ENCODE measurements around the gene MRPL36.
"Not testable (repeated sequence)": the region's sequence is repeated elsewhere in the genome, so short reads cannot be mapped to it uniquely, and the experiment has no call there.

MRPL36 gene

DNA sequence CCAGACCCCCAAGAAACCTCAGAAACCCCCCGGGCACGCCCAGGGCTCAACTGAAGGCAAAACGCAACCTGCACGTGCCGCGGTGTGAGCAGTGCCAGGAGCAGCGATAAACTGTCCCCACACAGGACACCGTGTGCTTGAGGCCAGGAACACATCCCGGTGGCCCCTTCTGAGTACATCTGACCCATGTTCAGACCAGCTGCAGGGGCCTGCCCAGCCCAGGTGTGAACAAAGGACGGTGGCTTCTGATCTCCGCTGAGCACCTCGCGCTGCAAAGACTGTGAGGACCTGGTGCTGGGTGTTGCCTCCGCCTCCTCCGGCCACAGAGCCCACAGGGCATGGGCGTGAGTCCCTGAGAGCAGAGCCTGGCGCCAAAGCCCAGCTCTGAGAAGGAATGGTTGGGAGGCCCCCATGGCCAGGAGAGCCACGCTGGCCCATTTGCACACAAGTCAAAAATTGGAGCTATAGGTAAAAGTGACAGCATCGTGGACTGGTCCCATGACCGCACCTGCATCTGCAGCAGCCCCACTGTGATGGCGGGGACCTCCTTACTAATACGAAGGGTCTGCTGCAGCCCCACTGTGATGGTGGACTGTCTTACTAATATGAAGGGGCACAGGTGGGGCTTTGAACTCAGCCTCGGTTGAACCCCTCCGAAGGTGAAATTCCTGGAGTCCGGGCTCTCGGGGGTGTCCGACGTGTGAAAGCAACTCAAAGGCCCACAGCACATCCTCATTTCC lies 33.0 kb upstream of the MRPL36 start:
- no peak for DNase-seq (ENCODE audit: low read depth)

DNA sequence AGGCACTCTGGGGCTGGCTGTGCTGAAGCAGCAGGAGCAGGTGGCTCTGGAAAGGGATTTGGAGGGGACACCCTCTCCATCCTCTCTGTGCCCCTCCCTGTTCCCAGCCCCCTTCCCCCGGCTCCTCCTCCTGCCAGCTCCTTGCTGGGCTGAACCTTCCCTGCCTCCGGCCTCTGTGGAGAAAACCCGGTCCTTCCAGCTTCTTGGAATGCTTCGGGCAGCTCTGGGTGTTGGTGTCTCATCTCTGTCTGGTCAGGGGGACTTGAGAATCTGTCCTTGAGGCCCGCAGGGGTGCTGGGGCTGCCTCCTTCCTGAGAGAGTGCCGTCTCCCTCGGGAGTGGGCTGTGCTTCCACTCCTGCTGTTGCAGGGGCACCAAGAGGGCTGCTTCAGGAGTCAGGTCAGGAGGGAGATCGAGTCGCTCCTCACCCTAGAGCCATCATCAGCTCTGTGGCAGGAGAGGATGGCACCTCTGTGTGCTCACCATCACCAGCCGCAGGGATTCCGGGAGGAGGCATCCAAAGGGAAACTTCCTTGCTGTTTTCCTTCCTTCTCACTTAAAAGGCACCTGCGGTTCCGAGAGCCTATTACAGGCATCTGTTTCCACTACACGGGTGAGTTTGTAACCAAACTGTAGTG lies 32.2 kb upstream of the MRPL36 start:
- no peak for DNase-seq (ENCODE audit: low read depth)

DNA sequence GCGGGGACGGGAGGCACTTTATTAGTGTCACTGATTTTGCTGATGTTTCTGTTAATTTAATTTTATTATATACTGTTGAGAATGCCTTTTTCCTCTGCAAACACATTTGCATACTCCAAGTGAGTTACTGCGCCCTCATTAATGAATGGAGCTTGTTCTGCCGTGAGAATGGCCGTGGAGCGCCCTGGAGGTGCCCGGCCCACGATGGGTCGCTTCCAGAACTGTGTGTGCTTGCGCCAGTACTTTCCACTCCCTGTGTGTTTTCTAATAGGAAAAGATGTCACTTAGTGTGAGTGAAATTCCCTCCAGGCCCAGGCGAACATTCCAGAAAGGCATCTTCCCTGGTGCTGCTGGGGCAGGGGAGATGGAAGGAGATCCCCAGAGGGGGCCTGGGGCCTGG lies 31.6 kb upstream of the MRPL36 start:
- DNase-seq (ENCODE audit: low read depth): no peak

DNA sequence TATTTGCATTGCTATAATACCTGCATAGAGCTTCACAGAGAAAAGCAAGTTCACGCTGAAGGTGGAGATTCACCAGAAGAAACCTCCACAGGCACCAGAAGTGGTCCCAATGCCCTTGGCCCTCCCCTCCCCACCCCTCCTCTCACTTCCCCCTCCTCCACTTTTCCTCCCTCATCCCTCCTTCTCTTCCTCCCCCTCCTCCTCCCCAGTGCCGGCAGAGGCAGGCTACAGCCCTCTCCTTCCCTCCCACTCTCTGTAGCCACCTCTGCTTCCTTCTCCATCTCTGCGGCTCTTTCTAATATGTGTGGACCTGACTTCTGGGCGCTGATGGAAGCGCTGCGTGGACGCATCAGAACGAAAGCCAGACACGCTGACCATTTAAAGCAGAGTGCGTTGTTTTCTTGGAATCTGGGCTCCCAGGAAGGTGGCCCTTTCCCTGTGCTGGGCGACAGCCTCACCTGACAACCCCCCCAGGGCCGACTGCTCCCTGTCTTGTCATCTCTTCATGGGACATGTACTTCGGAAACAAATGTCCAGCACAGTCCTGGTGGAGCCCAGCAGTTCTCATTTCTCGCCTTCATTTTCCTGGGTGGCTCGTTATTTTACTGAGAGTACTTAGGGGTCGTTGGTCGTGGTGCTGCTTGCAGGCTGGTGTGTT lies 31.1 kb upstream of the MRPL36 start:
- no peak for DNase-seq (ENCODE audit: low read depth)

DNA sequence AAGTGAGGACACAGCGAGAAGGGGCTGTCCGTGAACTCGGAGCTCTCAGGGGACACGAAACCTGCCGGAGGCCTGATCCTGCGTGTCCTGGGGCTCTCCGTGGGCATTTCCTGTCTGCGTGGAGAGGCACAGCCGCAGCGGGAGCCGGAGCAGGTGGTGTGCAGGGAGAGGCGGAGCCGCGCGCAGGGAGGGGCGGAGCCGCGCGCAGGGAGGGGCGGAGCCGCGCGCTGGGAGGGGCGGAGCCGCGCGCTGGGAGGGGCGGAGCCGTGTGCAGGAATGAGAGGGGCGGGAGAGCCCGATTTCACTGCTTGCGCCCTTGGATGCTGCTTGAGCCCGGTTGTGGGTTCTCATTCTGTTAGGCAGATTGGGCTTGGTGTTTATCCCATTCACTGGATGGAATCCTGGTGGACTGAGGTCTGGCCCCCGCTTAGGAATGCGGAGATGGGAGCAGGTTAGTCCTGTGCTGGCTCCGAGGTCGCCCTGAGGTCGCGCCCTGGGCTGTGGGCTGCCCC lies 28.3 kb upstream of the MRPL36 start:
- no peak for DNase-seq (ENCODE audit: low read depth)

DNA sequence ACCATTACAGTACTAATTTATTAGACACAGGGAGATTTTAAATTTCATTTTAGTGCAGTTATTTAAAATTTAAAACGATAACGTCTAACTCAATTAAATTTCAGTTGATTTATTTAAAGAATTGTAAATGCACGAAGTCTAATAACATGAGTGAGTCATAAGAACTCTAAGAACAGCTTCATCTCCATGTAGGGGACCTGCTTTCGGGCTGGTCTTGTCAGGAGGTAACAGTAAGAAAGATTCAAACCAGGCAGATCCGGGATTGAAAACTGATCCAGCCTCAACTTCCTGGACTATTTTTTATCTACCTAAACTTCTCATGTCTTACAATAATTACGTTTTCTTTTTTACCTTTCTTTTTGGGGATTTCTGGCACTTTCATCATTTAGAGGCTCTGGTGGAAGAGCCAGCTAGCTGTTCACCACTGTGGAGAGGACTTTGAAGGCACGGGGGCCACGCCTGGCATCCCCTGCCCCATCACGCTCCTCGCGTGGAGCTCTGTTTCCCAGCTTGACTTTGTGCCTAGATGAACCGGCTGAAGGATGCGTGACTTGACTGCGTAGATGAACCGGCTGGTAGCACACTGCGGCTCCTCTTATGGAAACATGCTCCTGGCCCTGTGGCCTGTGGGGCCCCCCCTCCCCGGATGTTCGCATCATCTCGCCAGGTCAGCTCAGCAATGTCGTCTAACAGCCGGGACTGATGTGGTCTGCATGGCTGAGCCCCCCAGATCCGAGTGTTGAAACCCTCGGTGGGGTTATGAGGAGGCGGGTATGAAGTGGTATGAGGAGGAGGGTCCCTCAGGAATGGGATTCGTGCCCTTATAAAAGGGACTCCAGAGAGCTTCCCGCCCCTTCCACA lies 27.6 kb upstream of the MRPL36 start:
- DNase-seq (ENCODE audit: low read depth): no peak

DNA sequence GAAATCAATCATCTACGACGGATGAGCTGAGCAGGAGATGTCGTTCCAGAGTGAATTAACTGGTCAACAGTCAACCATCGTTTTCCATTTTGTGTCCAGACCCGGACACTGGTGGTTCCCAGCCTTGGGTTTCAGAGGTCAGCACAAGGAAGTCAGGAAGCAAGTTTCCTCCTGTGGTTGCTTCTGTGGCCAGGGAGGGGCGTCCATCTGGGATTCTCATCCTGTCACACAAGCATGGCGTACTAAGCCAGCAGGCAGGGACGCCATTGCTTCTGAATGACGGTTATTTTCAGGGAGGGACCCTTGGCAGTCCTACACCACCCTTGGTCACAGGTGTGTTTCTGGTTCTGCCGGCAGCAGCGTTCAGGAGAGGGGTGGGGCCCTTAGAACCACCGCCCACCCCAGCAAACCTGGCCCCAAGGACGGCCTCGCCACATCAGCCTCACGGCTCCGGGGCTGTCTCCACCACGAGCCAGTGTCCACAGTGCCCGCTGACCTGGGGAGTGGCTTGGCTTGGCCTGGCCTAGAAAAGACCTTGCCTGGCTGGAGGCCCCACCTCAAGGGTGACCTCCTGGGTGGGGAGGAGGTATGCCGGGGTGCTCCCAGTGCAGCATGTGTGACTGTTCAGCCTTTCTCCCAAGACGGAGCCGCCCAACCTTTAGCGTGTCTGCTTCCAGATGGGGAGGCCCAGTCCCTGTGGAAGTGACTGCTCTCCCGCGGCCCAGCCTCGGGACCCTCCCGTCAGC lies 26.8 kb upstream of the MRPL36 start:
- DNase-seq (ENCODE audit: low read depth): no peak

DNA sequence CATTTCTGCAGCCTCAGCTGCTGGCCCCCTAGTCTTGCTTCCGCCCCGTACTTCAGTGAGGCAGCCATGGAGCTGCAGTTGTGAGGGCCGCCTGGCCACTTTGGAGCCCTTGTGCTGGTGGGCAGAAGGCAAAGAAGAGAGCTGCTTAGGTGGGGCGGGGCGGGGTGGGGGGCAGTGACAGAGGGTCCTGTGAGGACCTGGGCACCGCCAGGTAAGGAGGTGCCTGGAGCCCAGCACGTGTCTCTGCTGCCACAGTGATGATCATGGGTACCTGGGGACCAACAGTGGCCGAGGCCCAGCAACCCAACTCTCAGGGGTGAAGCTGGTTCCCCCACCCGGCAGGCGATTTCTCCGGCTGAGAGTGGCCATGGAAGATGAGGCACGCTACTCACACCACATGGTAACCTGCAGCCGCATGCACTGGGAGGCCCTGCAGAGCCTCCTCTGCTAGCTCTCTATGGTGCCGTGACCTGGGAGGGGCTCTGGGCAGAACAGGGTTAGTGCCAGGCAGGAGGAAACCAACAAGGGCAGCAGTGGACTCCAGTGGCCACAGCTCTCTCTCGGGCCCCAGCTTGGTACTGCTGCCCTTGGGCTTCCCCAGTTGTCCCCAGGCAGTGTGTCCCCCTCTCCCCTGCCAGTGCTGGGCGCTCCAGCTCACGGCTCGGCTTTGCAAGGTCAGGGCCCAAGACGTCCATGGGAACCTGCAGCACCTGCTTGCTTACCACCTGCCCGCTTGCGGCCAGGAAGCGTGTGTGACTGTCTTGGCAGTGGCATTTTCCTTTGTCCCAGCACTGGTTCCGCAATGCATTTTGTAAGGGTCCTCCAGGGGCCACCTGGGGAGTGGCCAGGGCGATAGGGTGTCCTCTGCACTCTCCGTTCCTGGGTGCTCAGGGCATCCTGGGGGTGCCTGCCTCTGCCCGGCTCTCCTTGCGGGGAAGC lies 25.5 kb upstream of the MRPL36 start:
- no peak for DNase-seq (ENCODE audit: low read depth)

DNA sequence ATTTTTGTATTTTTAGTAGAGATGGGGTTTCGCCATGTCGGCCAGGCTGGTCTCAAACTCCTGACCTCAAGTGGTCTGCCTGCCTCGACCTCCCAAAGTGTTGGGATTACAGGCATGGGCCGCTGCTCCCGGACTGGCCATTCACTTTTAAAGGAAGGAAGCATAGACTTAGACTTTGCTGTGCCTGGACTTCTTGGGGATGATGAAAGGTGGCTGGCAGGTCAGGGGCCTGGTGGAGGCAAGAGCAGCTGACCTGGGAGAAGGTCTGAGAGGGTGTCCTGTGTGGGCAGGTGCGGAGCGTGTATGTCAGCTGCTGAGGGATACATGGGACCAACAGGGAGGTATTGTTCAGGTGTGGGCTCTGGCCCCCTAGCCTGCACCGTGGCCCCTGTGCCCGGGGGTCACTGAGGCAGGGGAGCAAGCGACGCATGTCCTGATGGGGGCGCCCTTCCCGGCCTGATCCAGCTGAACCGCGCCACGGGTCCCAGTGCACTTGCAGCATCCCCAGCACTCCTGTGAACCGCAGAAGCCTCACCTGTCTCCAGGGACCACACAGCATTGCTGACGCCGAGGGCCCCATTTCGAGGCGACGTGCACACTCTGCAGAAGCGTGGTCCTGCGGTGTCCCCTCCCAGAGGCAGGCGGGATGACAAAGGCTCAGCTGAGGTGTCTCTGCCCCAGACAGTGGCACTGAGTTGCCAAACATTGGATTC lies 24.6 kb upstream of the MRPL36 start:
- no peak for DNase-seq (ENCODE audit: low read depth)

DNA sequence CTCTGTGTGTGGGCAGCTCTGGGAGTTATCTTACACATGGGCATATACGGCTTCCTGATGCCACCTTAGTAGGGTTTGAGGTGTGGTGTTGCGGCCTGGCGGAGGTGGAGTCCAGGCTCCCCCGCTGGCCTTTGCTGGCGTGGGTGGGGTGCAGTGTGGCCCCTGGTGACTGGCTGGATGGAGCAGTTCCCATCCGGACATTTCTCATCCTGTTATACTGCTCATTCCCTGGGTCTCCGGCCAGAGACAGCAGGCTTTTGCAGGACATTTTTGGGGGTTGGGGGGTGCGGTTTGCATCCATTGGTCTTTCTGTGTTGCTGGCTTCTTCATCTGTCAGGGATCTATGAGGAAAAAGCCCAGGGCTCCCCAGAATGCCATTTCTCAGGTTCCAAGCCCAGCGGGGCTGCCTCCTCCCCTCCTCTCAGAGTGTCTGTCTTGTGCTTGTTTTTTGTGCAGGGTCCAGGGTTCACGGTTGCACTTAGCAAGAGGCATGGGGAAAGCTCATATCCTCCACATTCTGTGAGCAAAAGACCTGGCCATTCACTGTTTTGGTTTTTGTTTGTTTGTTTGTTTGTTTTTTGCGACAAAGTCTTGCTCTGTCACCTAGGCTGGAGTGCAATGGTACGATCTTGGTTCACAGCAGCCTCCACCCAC lies 23.9 kb upstream of the MRPL36 start:
- DNase-seq (ENCODE audit: low read depth): no peak

DNA sequence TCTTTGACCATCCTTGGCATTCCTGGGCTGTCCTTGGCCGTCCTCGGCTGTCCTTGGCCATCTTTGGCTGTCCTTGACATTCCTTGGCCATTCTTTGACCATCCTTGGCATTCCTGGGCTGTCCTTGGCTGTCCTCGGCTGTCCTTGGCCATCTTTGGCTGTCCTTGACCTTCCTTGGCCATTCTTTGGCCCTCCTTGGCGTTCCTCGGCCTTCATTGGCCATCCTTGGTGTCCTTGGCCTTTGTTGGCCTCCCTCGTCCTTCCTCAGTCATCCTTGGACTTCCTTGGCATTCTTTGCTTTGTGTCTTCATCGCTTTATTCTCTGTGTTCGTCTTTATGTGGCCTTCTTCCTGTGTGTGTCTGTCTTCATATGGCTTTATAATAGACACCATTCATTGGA lies 22.2 kb upstream of the MRPL36 start:
- DNase-seq (ENCODE audit: low read depth): no peak

DNA sequence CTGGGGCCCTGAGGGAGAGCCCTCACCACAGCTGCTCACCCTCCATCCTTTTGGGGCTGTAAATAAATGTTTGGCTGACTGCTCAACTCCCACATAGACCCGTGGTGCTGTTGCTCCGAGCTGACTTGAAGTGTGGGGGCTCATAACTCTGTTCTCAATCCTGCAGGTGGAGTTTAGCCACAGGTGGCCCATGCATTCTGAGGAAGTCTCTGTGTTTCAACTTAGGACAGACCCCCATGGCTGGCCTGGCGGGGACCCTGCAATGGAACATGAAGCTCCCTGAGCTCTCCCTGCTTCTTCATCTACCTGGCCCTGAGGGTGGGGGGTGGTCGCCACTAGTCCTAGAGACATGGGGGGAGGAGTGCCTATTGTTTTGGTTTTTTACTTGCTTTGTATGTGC lies 21.3 kb upstream of the MRPL36 start:
- no peak for DNase-seq (ENCODE audit: low read depth)

DNA sequence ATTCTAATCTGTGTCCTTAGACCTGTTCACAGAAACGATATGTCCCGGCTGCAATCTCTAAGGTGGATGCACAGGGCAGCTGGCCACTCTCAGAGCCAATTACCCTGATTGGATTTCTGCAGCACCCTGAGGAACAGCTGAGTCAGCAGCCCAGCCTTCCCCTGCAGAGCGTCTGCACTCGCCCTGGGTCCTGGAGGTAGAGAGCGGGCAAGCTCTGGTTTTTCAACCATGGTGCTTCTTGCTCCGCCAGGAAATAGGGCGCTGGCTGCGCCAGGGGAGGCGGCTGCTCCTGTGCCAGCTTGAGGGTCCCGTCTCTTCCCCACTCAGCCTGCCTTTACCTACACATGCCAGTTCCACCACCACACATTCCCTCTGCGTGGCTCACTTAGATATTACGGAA lies 20.7 kb upstream of the MRPL36 start:
- DNase-seq (ENCODE audit: low read depth): no peak

DNA sequence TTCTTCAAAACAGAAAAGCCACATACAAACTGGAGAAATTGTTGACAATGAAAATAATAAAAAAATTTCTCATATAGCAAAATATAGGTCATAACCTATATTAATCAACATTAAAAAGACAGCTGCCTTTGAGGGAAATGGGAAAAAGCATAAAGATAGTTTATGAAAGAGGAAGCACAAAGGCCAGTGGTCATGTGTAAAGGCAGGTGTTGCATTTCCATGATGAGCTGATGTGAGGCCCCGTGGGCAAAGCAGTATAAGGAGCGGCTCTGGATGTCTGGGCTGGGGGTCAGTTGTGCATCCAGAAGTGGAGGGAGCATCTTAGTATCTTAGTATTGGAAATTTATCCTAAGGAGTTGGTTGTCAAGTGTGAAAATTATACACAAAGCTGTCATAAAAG lies 19.8 kb upstream of the MRPL36 start:
- no peak for DNase-seq (ENCODE audit: low read depth)

DNA sequence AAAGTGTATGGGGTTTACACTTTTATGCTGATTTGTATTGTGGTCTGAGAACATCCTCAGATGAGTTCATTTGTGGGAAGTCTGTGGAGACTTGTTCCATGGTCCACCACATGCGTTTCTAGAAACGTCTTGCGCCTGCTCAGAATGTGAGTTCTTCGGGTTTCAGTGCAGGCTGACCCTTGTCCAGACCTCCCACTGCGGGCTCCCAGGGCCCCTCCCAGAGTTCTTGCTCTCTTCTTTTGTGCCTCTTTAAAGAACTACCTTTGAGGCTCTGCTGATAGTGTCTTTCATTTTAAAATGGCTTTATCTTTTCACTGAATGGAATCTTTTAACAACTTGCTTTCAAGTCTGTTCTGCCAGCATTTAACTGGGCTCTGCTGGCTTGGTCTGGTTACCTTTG lies 19.1 kb upstream of the MRPL36 start:
- no peak for DNase-seq (ENCODE audit: low read depth)

DNA sequence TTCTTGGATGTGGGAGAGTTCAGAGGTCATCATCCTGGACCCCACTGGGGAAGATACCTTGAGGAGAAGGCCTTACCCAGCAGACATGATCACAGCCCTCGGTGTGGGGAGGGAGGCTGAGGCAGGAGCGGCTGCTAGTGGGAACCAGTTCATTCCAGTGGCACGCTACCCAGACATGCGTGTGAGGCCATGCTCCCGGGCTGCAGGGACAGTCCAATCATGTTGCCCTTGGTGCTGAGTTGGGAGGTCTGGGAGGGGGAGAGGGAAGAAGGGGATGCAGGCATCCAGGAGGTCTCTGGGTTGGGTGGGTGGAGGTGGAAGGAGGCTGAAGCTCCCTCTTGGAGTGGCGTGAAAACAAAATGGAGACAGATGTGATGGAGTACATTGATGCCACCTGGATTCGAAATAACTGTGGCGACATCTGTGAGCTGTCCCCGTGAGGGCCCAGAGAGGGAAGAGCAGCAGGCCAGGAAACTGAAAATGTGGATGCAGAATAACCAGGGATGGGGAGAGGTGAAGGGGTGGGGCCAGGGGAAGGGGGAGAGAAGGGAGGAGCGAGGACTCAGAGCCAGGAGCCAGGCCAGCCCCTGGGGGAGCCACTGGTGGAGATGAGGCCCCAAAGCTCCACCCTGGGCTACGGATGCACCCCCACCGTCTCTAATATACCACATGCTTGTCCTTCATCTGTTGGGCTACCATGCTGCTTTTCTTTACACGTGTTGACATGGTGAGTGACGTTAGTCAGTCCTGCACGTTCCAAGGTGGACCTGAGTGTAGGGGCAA lies 17.8 kb upstream of the MRPL36 start:
- DNase-seq (ENCODE audit: low read depth): no peak

DNA sequence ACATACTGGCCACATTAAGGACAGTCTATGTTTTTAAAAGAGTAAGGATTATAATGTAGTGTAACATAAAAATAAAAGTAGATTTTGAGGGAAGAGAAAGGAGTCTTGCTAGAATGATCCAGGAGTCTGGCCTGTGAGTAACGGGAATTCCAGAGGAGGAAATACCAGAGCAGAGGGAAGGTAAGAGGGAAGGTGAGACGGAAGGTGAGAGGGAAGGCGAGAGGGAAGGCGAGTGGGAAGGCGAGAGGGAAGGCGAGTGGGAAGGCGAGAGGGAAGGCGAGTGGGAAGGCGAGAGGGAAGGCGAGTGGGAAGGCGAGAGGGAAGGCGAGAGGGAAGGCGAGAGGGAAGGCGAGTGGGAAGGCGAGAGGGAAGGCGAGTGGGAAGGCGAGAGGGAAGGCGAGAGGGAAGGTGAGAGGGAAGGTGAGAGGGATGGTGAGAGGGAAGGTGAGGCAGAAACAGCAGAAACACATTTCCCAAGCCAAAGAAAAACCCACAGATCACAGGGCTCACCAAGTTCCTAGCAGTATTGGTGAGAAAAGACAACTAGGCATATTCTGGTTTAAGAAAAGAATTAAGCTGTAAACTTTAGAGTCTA lies 17.0 kb upstream of the MRPL36 start:
- not testable (repeated sequence) for DNase-seq (ENCODE audit: low read depth)

DNA sequence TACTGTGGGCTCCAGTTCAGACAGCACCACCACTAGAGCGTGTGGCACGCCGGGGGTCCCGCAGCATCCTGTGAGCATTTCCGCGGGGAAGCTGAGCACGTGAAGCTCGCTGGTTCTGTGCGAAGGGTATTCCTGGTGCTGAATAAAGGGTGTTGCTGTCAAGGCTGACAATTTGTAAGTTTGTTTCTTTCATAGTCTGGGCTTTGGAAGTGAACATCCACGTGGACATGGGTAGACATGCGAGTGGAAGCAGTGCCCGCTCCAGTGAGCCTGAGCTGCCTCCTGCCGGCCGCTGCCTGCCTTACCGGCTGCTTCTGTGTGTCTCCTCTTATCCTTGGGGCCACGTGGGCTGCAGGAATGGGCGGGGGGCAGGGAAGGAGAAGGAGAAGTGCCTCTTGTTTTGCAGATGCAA lies 16.2 kb upstream of the MRPL36 start:
- DNase-seq (ENCODE audit: low read depth): no peak
